ENCODE data around the gene CCL28.

GRCh38 chr5:43338862-43339261 lies 73.3 kb downstream of the CCL28 start:
- TF ChIP-seq EZH2 (IDR thresholded peaks at IDR 0.05; ENCODE audit: low read depth, unreplicated experiment) (no peak), CTCF (conservative IDR thresholded peaks at IDR 0.05; ENCODE audit: low read depth in 2 of 2) (no peak), REST (IDR thresholded peaks at IDR 0.05; ENCODE audit: unreplicated experiment) (no peak), EZH2phosphoT487 (IDR thresholded peaks at IDR 0.05; ENCODE audit: unreplicated experiment) (no peak)
